Endothelial cell of umbilical vein (primary cell): ENCODE data around the gene WAC. TPM values are rescaled to one million over a fixed set of nuclear protein-coding genes. Genes with fewer than 3 reads are reported as not detected.

Experiments used
- BruUV-seq: library from RNA; stranded (reverse); fragments of 400-500 nt; replicated peaks from 2 replicates; lab custom pipeline; 2021; lab: Mats Ljungman, UMichigan
- CTCF ChIA-PET: fragments of 300-600, 350-600 bp; sonication (Branson Sonifier 250); formaldehyde crosslinking; loops from one replicate; lab custom pipeline; 2021; ENCODE audit warnings: antibody characterized with exemption, inconsistent platforms; lab: Charles Lee
- POLR2A ChIA-PET: fragments of 300-600, 350-600 bp; sonication (Branson Sonifier 250); formaldehyde crosslinking; loops from one replicate; lab custom pipeline; 2021; ENCODE audit warnings: antibody characterized with exemption, inconsistent platforms; lab: Charles Lee
- DNase-seq: peaks from one replicate; pipeline ENCODE4 v3.0.0-alpha.2; 2011; ENCODE audit warnings: low read depth, low spot score
- FAIRE-seq: peaks from 2 replicates; lab custom pipeline; 2011; peaks lifted over from hg19 to GRCh38; lab: Jason Lieb, UNC
- H2AFZ ChIP-seq: 2 replicates; pipeline ENCODE4 v1.6.0; 2012; ENCODE audit warnings: low read depth, low read length, control low read depth, inconsistent platforms
- H3K27ac ChIP-seq: 2 replicates; pipeline ENCODE4 v1.5.1; 2011; ENCODE audit warnings: low read depth, mild to moderate bottlenecking, control low read depth, low read length, moderate library complexity; ENCODE audit not compliant: insufficient read depth
- H3K27me3 ChIP-seq, 2 experiments: 2 replicates each; pipeline versions ENCODE4 v1.6.0 to v1.6.1; 2011; ENCODE audit warnings: low read length in 2 of 2, mixed read lengths in 1 of 2; ENCODE audit not compliant: control insufficient read depth in 2 of 2, insufficient read depth in 2 of 2
- H3K36me3 ChIP-seq, 2 experiments: 2 replicates in 1 of 2; 3 replicates in 1 of 2; pipeline ENCODE4 v1.5.1; 2011; ENCODE audit warnings: low read length in 2 of 2, mild to moderate bottlenecking in 1 of 2, moderate library complexity in 1 of 2; ENCODE audit not compliant: control insufficient read depth in 2 of 2, insufficient read depth in 2 of 2; ENCODE audit errors: extremely low read depth in 1 of 2
- H3K4me1 ChIP-seq: 3 replicates; pipeline ENCODE4 v1.5.1; 2011; ENCODE audit warnings: mild to moderate bottlenecking, low read length; ENCODE audit not compliant: control insufficient read depth, insufficient read depth; ENCODE audit errors: extremely low read depth
- H3K4me2 ChIP-seq: 2 replicates; pipeline ENCODE4 v1.6.1; 2011; ENCODE audit warnings: low read length, control low read depth, mixed read lengths; ENCODE audit not compliant: insufficient read depth
- H3K4me3 ChIP-seq, 3 experiments: fragments of 200-600 bp in 1 of 3; sonication (generic), shearing (Covaris generic) in 1 of 3; replicated peaks in 1 of 3; 2 replicates each; pipeline ENCODE4 v1.5.1; 2011 to 2016; ENCODE audit warnings: control low read depth in 3 of 3, low read length in 3 of 3, mild to moderate bottlenecking in 2 of 3, inconsistent platforms in 1 of 3, low read depth in 1 of 3, moderate library complexity in 1 of 3; ENCODE audit not compliant: insufficient read depth in 1 of 3
- H3K79me2 ChIP-seq: 2 replicates; pipeline ENCODE4 v1.6.0; 2012; ENCODE audit warnings: low read length, inconsistent platforms; ENCODE audit not compliant: control insufficient read depth, insufficient read depth
- H3K9ac ChIP-seq: replicated peaks from 2 replicates; pipeline ENCODE3; 2011; ENCODE audit warnings: low read length, control low read depth; ENCODE audit not compliant: insufficient read depth; ENCODE audit errors: extremely low read depth
- H3K9me1 ChIP-seq: replicated peaks from 3 replicates; pipeline ENCODE4 v1.6.0; 2011; ENCODE audit warnings: mild to moderate bottlenecking, low read length; ENCODE audit not compliant: control insufficient read depth, insufficient read depth; ENCODE audit errors: extremely low read depth
- H3K9me3 ChIP-seq: replicated peaks from 2 replicates; pipeline ENCODE4 v1.5.1; 2012; ENCODE audit warnings: low read length, inconsistent platforms; ENCODE audit not compliant: control insufficient read depth, insufficient read depth
- H4K20me1 ChIP-seq: replicated peaks from 2 replicates; pipeline ENCODE3; 2011; ENCODE audit warnings: mild to moderate bottlenecking, low read length; ENCODE audit not compliant: control insufficient read depth, insufficient read depth; ENCODE audit errors: extremely low read depth
- GATA2 ChIP-seq: IDR thresholded peaks from 2 replicates; pipeline ENCODE4 v1.7.0; 2011; ENCODE audit warnings: low read depth, mild to moderate bottlenecking, moderate library complexity, mixed read lengths, low read length; ENCODE audit not compliant: insufficient read length, insufficient read depth
- MYC ChIP-seq: IDR thresholded peaks from one replicate; pipeline ENCODE4 v1.6.1; 2011; ENCODE audit warnings: mild to moderate bottlenecking, low read depth, low read length
- POLR2A ChIP-seq: IDR thresholded peaks from 2 replicates; pipeline ENCODE4 v1.6.1; 2012; ENCODE audit warnings: low read depth, mild to moderate bottlenecking, control low read depth, low read length
- POLR2AphosphoS5 ChIP-seq: IDR thresholded peaks from 2 replicates; pipeline ENCODE4 v1.6.1; 2012; ENCODE audit warnings: low read depth, mild to moderate bottlenecking, control low read depth, low read length, moderate library complexity; ENCODE audit not compliant: insufficient read depth
- dilution Hi-C: fragments of 300-500 bp; cut with MboI; formaldehyde crosslinking; loops from one replicate; pipeline ENCODE4 v1.15.0; 2019; ENCODE audit warnings: low sequenced_read_pairs; ENCODE audit not compliant: extremely low pct_ligation_motif_present
- intact Hi-C: fragments of 100-400 bp; cut with micrococcal nuclease; formaldehyde crosslinking; loops from one replicate; pipeline ENCODE4 v1.10.0; 2022
- polyA plus RNA-seq, 4 experiments: library from polyadenylated mRNA; depleted of rRNA in 3 of 4; stranded (reverse) in 3 of 4; unstranded in 1 of 4; fragments of >200 nt; gene quantifications; 2 replicates each; pipeline versions ENCODE4 v1.2.1 to v1.2.3, GENCODE V29; 2011 to 2012; ENCODE audit warnings: missing spikeins in 1 of 4
- total RNA-seq: library from RNA; stranded (reverse); gene quantifications from 2 replicates; pipeline ENCODE4 v1.2.3, GENCODE V29; 2021
- TF ChIP-seq, protein P1 (sequence below), 2 donors: IDR thresholded peaks; 1 replicate in 1 of 2; 2 replicates in 1 of 2; pipeline ENCODE4 v1.5.1; 2011; ENCODE audit warnings: low read length in 2 of 2, mild to moderate bottlenecking in 2 of 2, moderate library complexity in 2 of 2, control low read depth in 1 of 2, inconsistent platforms in 1 of 2, low read depth in 1 of 2; ENCODE audit not compliant: insufficient read depth in 1 of 2; ENCODE audit errors: extremely low read depth in 1 of 2
- TF ChIP-seq, protein P2 (sequence below): IDR thresholded peaks from 2 replicates; pipeline ENCODE4 v1.6.1; 2011; ENCODE audit not compliant: insufficient read depth, insufficient read length

Gene WAC
- total and polyA plus RNA-seq, 2 donors (not counting 3 experiments of a cell fraction or from before 2014, with no cell fraction given), result 49.2 to 101 TPM

DNA sequence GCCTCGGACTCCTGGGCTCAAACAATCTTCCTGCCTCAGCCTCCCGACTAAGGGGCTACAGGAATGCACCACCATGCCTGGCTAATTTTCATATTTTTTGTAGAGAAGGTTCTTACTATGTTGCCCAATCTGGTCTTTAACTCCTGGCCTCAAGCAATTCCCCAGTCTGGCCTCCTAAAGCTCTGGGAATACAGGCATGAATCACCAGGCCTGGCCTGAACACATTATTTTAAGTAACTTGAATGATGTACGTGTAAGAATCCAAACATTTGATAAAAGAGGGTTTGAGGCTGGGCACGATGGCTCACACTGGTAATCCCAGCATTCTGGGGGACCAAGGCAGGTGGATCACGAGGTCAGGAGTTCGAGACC, 131.4 kb downstream of the WAC start:
- CTCF ChIA-PET, result interaction anchor here (0.6 to 6.2 kb wide), 80 partner anchors 9 to 1205 kb away, joined by 3 to 295 read pairs (median 4); partner anchors contain the start of genes BAMBI and LYZL1
- Histone ChIP-seq H3K9me3 (no peaks in the 10 kb centered on the region), H3K27me3 (peaks cover 13% of the 10 kb centered on the region in 2 experiments), H3K9ac (no peak overlapping the region), H3K4me2 (no peak overlapping the region), H2AFZ (no peak overlapping the region), H3K4me1 (no peaks in the 10 kb centered on the region), H3K4me3 (no peak overlapping the region), H3K9me1 (no peaks in the 10 kb centered on the region), H3K79me2 (no peaks in the 10 kb centered on the region), H3K27ac (no peak overlapping the region), H3K36me3 (no peaks in the 10 kb centered on the region), H4K20me1 (no peaks in the 10 kb centered on the region)
- dilution Hi-C loops (no loop called here), intact Hi-C loops (loop anchor here (1.0 to 2.0 kb wide), 3 partner anchors 327 to 640 kb away; no protein-coding TSS in a partner anchor)
- TF ChIP-seq, protein P1, sequence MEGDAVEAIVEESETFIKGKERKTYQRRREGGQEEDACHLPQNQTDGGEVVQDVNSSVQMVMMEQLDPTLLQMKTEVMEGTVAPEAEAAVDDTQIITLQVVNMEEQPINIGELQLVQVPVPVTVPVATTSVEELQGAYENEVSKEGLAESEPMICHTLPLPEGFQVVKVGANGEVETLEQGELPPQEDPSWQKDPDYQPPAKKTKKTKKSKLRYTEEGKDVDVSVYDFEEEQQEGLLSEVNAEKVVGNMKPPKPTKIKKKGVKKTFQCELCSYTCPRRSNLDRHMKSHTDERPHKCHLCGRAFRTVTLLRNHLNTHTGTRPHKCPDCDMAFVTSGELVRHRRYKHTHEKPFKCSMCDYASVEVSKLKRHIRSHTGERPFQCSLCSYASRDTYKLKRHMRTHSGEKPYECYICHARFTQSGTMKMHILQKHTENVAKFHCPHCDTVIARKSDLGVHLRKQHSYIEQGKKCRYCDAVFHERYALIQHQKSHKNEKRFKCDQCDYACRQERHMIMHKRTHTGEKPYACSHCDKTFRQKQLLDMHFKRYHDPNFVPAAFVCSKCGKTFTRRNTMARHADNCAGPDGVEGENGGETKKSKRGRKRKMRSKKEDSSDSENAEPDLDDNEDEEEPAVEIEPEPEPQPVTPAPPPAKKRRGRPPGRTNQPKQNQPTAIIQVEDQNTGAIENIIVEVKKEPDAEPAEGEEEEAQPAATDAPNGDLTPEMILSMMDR (IDR thresholded peaks at IDR 0.05; ENCODE audit: extremely low read depth in 1 of 2, insufficient read depth in 1 of 2, low read depth in 1 of 2, low read length in 2 of 2), result no peak
- TF ChIP-seq POLR2A (no peak), MYC (no peak), POLR2AphosphoS5 (no peak), GATA2 (no peak)
- TF ChIP-seq, protein P2, sequence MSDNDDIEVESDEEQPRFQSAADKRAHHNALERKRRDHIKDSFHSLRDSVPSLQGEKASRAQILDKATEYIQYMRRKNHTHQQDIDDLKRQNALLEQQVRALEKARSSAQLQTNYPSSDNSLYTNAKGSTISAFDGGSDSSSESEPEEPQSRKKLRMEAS, result no peak
- POLR2A ChIA-PET, result no interaction called here
- DNase-seq (no peak), FAIRE-seq (no peak)
- no TSS peak for BruUV-seq
